Neural cell (in vitro differentiated cells): Measurements from ENCODE around the gene JUND. TPM values are rescaled to one million over a fixed set of nuclear protein-coding genes. Genes with fewer than 3 reads are reported as not detected.

Experiments used
- H2AFZ ChIP-seq: fragments of 200-600, 300-800 bp; sonication (generic), shearing (Covaris generic); 2 replicates; pipeline ENCODE4 v1.6.0; 2014; ENCODE audit warnings: low read depth, mild to moderate bottlenecking, antibody characterized with exemption, low read length, moderate library complexity
- H3F3A ChIP-seq: fragments of 200-600 bp; shearing (Covaris generic); 2 replicates; pipeline ENCODE4 v1.6.1; 2016; ENCODE audit warnings: mild to moderate bottlenecking, moderate library complexity, mixed read lengths, antibody characterized with exemption, low read length; ENCODE audit not compliant: insufficient read depth, poor library complexity, severe bottlenecking
- H3K27ac ChIP-seq: fragments of 200-600, 300-800 bp; sonication (generic), shearing (Covaris generic); 2 replicates; pipeline ENCODE4 v1.5.1; 2014; ENCODE audit warnings: mild to moderate bottlenecking, low read length, moderate library complexity
- H3K27me3 ChIP-seq: fragments of 300-800, 200-600 bp; sonication (generic), shearing (Covaris generic); 2 replicates; pipeline ENCODE4 v1.6.0; 2014; ENCODE audit warnings: mild to moderate bottlenecking, low read depth, low read length, moderate library complexity; ENCODE audit not compliant: insufficient read depth
- H3K36me3 ChIP-seq: fragments of 300-800, 200-600 bp; sonication (generic), shearing (Covaris generic); 2 replicates; pipeline ENCODE4 v1.5.1; 2014; ENCODE audit warnings: mild to moderate bottlenecking, antibody characterized with exemption, low read length, moderate library complexity; ENCODE audit not compliant: insufficient read depth
- H3K4me2 ChIP-seq: fragments of 300-800, 200-600 bp; sonication (generic), shearing (Covaris generic); 2 replicates; pipeline ENCODE4 v1.6.0; 2014; ENCODE audit warnings: mild to moderate bottlenecking, low read length
- H3K4me3 ChIP-seq: fragments of 300-800, 200-600 bp; sonication (generic), shearing (Covaris generic); 2 replicates; pipeline ENCODE4 v1.5.1; 2014; ENCODE audit warnings: mild to moderate bottlenecking, low read length, moderate library complexity
- H3K79me2 ChIP-seq: fragments of 200-600 bp; shearing (Covaris generic); replicated peaks from 2 replicates; pipeline ENCODE4 v1.6.0; 2014; ENCODE audit warnings: mild to moderate bottlenecking, low read length, moderate library complexity; ENCODE audit not compliant: insufficient read depth
- H3K9ac ChIP-seq: fragments of 300-800, 200-600 bp; sonication (generic), shearing (Covaris generic); 2 replicates; pipeline ENCODE4 v1.6.1; 2016; ENCODE audit warnings: mild to moderate bottlenecking, low read length, mixed read lengths
- H3K9me2 ChIP-seq: fragments of 200-600 bp; shearing (Covaris generic); 2 replicates; pipeline ENCODE4 v1.6.1; 2016; ENCODE audit warnings: mild to moderate bottlenecking, low read length, mixed read lengths; ENCODE audit not compliant: insufficient read depth
- H3K9me3 ChIP-seq: fragments of 200-600, 300-800 bp; sonication (generic), shearing (Covaris generic); 2 replicates; pipeline ENCODE4 v1.6.1; 2016; ENCODE audit warnings: mild to moderate bottlenecking, mixed run types, low read length, moderate library complexity, mixed read lengths
- H4K20me1 ChIP-seq: fragments of 200-600 bp; shearing (Covaris generic); 2 replicates; pipeline ENCODE4 v1.6.1; 2016; ENCODE audit warnings: mild to moderate bottlenecking, mixed run types; ENCODE audit not compliant: insufficient read depth
- EP300 ChIP-seq: fragments of 450-650 bp; conservative IDR thresholded peaks from 2 replicates; pipeline ENCODE4 v1.6.1; 2014; ENCODE audit warnings: antibody characterized with exemption, mild to moderate bottlenecking, moderate library complexity; ENCODE audit not compliant: poor library complexity, severe bottlenecking
- EZH2 ChIP-seq: fragments of 200-600, 300-800 bp; shearing (Covaris generic), sonication (generic); IDR thresholded peaks from 2 replicates; pipeline ENCODE4 v1.6.1; 2014; ENCODE audit warnings: antibody characterized with exemption, low read length, borderline replicate concordance, mild to moderate bottlenecking; ENCODE audit not compliant: insufficient read depth, poor library complexity, severe bottlenecking
- MXI1 ChIP-seq: fragments of 450-650 bp; conservative IDR thresholded peaks from 2 replicates; pipeline ENCODE4 v1.6.1; 2014; ENCODE audit warnings: antibody characterized with exemption, mild to moderate bottlenecking; ENCODE audit not compliant: poor library complexity, severe bottlenecking
- POLR2AphosphoS5 ChIP-seq: IDR thresholded peaks from 2 replicates; pipeline ENCODE4 v1.6.1; 2012
- RAD21 ChIP-seq: fragments of 450-650 bp; conservative IDR thresholded peaks from 2 replicates; pipeline ENCODE4 v1.6.1; 2014; ENCODE audit warnings: antibody characterized with exemption, mild to moderate bottlenecking, moderate library complexity
- SMC3 ChIP-seq: fragments of 450-650 bp; conservative IDR thresholded peaks from 2 replicates; pipeline ENCODE4 v1.6.1; 2014; ENCODE audit warnings: antibody characterized with exemption, mild to moderate bottlenecking, moderate library complexity; ENCODE audit not compliant: poor library complexity
- TAF1 ChIP-seq: IDR thresholded peaks from 2 replicates; pipeline ENCODE4 v1.6.1; 2012; ENCODE audit warnings: low read depth
- polyA plus RNA-seq: library from polyadenylated mRNA; depleted of rRNA; stranded (reverse); fragments of >200 nt; gene quantifications from 2 replicates; pipeline ENCODE4 v1.2.3, GENCODE V29; 2014
- TF ChIP-seq, protein P1 (sequence below): fragments of 450-650 bp; IDR thresholded peaks from 2 replicates; pipeline ENCODE4 v1.5.1; 2014; ENCODE audit warnings: antibody characterized with exemption, mild to moderate bottlenecking, moderate library complexity; ENCODE audit not compliant: poor library complexity, severe bottlenecking
- TF ChIP-seq, protein P2 (sequence below): IDR thresholded peaks from 2 replicates; pipeline ENCODE4 v1.6.1; 2012; ENCODE audit warnings: borderline replicate concordance

The JUND gene
- polyA plus RNA-seq, 1 donor from 2014 or later = 94.9 TPM

DNA sequence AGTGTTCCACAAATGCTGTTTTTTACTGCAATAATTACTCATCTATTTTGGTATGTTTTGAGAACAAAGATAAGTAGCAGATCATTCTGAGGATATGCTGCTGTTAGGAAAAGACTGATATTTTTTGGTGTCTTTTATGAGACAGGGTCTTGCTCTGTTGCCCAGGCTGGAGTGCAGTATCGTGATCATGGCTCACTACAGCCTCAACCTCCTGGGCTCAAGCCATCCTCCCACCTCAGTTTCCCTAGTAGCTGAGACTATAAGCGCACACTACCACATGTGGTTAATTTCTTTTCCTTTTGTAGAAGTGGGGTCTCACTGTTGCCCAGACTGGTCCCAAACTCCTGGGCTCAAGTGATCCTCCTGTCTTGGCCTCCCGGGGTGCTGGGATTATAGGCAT, 32.0 kb upstream of the JUND start:
- Histone ChIP-seq H4K20me1 (no peaks in the 10 kb centered on the region), H3K36me3 (no peaks in the 10 kb centered on the region), H3F3A (no peaks in the 10 kb centered on the region), H3K4me3 (no peak overlapping the region), H3K9me2 (no peaks in the 10 kb centered on the region), H3K27ac (no peak overlapping the region), H2AFZ (no peak overlapping the region), H3K4me2 (no peak overlapping the region), H3K9ac (no peak overlapping the region), H3K9me3 (no peaks in the 10 kb centered on the region), H3K27me3 (no peaks in the 10 kb centered on the region), H3K79me2 (no peaks in the 10 kb centered on the region)
- TF ChIP-seq, protein P1, sequence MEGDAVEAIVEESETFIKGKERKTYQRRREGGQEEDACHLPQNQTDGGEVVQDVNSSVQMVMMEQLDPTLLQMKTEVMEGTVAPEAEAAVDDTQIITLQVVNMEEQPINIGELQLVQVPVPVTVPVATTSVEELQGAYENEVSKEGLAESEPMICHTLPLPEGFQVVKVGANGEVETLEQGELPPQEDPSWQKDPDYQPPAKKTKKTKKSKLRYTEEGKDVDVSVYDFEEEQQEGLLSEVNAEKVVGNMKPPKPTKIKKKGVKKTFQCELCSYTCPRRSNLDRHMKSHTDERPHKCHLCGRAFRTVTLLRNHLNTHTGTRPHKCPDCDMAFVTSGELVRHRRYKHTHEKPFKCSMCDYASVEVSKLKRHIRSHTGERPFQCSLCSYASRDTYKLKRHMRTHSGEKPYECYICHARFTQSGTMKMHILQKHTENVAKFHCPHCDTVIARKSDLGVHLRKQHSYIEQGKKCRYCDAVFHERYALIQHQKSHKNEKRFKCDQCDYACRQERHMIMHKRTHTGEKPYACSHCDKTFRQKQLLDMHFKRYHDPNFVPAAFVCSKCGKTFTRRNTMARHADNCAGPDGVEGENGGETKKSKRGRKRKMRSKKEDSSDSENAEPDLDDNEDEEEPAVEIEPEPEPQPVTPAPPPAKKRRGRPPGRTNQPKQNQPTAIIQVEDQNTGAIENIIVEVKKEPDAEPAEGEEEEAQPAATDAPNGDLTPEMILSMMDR = no peak
- no peak for TF ChIP-seq TAF1
- TF ChIP-seq POLR2AphosphoS5 = no peak
- TF ChIP-seq EZH2 = no peak
- TF ChIP-seq, protein P2, sequence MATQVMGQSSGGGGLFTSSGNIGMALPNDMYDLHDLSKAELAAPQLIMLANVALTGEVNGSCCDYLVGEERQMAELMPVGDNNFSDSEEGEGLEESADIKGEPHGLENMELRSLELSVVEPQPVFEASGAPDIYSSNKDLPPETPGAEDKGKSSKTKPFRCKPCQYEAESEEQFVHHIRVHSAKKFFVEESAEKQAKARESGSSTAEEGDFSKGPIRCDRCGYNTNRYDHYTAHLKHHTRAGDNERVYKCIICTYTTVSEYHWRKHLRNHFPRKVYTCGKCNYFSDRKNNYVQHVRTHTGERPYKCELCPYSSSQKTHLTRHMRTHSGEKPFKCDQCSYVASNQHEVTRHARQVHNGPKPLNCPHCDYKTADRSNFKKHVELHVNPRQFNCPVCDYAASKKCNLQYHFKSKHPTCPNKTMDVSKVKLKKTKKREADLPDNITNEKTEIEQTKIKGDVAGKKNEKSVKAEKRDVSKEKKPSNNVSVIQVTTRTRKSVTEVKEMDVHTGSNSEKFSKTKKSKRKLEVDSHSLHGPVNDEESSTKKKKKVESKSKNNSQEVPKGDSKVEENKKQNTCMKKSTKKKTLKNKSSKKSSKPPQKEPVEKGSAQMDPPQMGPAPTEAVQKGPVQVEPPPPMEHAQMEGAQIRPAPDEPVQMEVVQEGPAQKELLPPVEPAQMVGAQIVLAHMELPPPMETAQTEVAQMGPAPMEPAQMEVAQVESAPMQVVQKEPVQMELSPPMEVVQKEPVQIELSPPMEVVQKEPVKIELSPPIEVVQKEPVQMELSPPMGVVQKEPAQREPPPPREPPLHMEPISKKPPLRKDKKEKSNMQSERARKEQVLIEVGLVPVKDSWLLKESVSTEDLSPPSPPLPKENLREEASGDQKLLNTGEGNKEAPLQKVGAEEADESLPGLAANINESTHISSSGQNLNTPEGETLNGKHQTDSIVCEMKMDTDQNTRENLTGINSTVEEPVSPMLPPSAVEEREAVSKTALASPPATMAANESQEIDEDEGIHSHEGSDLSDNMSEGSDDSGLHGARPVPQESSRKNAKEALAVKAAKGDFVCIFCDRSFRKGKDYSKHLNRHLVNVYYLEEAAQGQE = no peak
- no peak for TF ChIP-seq SMC3
- TF ChIP-seq MXI1 = no peak
- no peak for TF ChIP-seq EP300
- no peak for TF ChIP-seq RAD21

DNA sequence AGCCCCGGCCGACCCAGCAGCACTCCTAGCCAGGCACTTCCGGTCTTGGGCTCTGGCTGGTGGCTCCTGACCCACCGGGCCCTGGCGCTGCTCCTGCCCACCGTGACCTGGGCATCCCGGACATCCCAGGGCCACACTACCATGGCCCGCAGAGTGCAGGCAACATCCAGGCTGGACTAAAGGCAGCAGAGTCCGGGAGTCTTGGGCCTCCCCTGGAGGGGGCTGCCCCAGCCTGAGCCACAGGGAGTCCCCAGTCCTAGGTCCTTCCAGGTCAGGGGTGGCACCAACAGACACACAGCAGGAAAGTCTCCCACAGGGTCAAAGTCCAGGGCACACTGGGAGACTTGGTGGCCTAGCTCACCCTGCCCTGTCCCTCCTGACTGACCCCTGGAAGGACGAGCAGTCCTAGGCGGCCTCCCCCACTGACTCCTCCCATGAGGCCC, 30.7 kb upstream of the JUND start:
- Histone ChIP-seq H3K79me2 (no peaks in the 10 kb centered on the region), H3K9me3 (no peaks in the 10 kb centered on the region), H3K4me3 (no peak overlapping the region), H3K9ac (no peak overlapping the region), H3K27ac (no peak overlapping the region), H3K9me2 (no peaks in the 10 kb centered on the region), H3F3A (no peaks in the 10 kb centered on the region), H3K4me2 (no peak overlapping the region), H2AFZ (no peak overlapping the region), H3K36me3 (no peaks in the 10 kb centered on the region), H4K20me1 (no peaks in the 10 kb centered on the region), H3K27me3 (no peaks in the 10 kb centered on the region)
- TF ChIP-seq MXI1 (no peak), EP300 (no peak), SMC3 (no peak)
